Upper lobe of left lung (tissue), 6 donors: ENCODE results near the gene DIO3. TPM values are rescaled to one million over a fixed set of nuclear protein-coding genes. Genes with fewer than 3 reads are reported as not detected.

Experiments used
- ATAC-seq, 2 donors: fragments of 200-7000 bp; cut with Tn5 transposase; one replicate each; pipeline ENCODE4 v1.9.1; 2022; ENCODE audit warnings: mild to moderate bottlenecking in 2 of 2, moderate library complexity in 2 of 2; ENCODE audit not compliant: low FRiP score in 2 of 2
- DNase-seq, 2 donors: peaks; one replicate each; pipeline ENCODE4 v3.0.0-alpha.2; 2019 to 2020
- H3K27ac ChIP-seq, 4 donors: fragments of 200-600 bp; sonication (generic); one replicate each; pipeline ENCODE4 v1.5.1; 2016 to 2019
- H3K27me3 ChIP-seq, 4 donors: fragments of 200-600 bp; sonication (generic); one replicate each; pipeline ENCODE4 v1.5.1; 2017 to 2019
- H3K36me3 ChIP-seq, 4 donors: fragments of 200-600 bp; sonication (generic); one replicate each; pipeline ENCODE4 v1.5.1; 2016 to 2019
- H3K4me1 ChIP-seq, 4 donors: fragments of 200-600 bp; sonication (generic); one replicate each; pipeline ENCODE4 v1.5.1; 2018 to 2019
- H3K4me3 ChIP-seq, 4 donors: fragments of 200-600 bp; sonication (generic); one replicate each; pipeline ENCODE4 v1.5.1; 2017 to 2019; ENCODE audit warnings: mild to moderate bottlenecking in 2 of 4, moderate library complexity in 1 of 4
- H3K9me3 ChIP-seq, 4 donors: fragments of 200-600 bp; sonication (generic); one replicate each; pipeline ENCODE4 v1.5.1; 2018 to 2019
- EP300 ChIP-seq, 4 donors: sonication (generic); formaldehyde crosslinking; IDR thresholded peaks; one replicate each; pipeline ENCODE4 v1.5.1; 2017; ENCODE audit warnings: antibody characterized with exemption in 4 of 4, control low read depth in 2 of 4
- POLR2A ChIP-seq, 4 donors: fragments of 450-650 bp; IDR thresholded peaks; one replicate each; pipeline ENCODE4 v1.5.1; 2016 to 2017; ENCODE audit warnings: antibody characterized with exemption in 4 of 4, mild to moderate bottlenecking in 2 of 4
- POLR2AphosphoS5 ChIP-seq, 2 donors: sonication (generic); formaldehyde crosslinking; IDR thresholded peaks; one replicate each; pipeline ENCODE4 v1.5.1; 2017; ENCODE audit warnings: antibody characterized with exemption in 2 of 2
- WGBS, 2 donors: methylation state at CpG; one replicate each; pipeline ENCODE4 v1.1.5; 2017 to 2018; 5-methylcytosine and 5-hydroxymethylcytosine counted together
- total RNA-seq, 6 donors: library from RNA; depleted of rRNA in 4 of 6; stranded (reverse); fragments of >200 nt in 4 of 6; gene quantifications; one replicate each; pipeline versions ENCODE4 v1.1.0 to v1.2.1, GENCODE V29; 2016 to 2021
- TF ChIP-seq, protein P1 (sequence below), 6 experiments: fragments of 450-650 bp in 4 of 6; fragments of 200-600 bp in 2 of 6; sonication (generic) in 2 of 6; IDR thresholded peaks; one replicate each; pipeline ENCODE4 v1.5.1; 2016 to 2019; ENCODE audit warnings: antibody characterized with exemption in 6 of 6
- donor health status: DM: no; HTN: no; CAD: no; lungs with moderate emphysema.
- donor health status: DM: no; HTN: yes; CAD: no; lungs with severe emphysema.

DIO3 gene
- total RNA-seq, 6 donors from 2014 or later: 0.30 to 3.6 (median 1.9) TPM

GRCh38 chr14:101557811-101558738, 3.2 kb upstream of the DIO3 start:
- Histone ChIP-seq H3K27me3 (peaks cover 0 to 30% (median 18%) of the 10 kb centered on the region in 4 donors), H3K9me3 (peaks cover 13 to 22% (median 15%) of the 10 kb centered on the region in 4 donors), H3K27ac (no peak overlapping the region), H3K4me1 (peaks cover 0 to 20% (median 7%) of the 10 kb centered on the region in 4 donors), H3K36me3 (no peaks in the 10 kb centered on the region), H3K4me3 (peak overlapping the region in 3 of 4 donors; percentile 48 to 66 (median 50))
- TF ChIP-seq, protein P1, sequence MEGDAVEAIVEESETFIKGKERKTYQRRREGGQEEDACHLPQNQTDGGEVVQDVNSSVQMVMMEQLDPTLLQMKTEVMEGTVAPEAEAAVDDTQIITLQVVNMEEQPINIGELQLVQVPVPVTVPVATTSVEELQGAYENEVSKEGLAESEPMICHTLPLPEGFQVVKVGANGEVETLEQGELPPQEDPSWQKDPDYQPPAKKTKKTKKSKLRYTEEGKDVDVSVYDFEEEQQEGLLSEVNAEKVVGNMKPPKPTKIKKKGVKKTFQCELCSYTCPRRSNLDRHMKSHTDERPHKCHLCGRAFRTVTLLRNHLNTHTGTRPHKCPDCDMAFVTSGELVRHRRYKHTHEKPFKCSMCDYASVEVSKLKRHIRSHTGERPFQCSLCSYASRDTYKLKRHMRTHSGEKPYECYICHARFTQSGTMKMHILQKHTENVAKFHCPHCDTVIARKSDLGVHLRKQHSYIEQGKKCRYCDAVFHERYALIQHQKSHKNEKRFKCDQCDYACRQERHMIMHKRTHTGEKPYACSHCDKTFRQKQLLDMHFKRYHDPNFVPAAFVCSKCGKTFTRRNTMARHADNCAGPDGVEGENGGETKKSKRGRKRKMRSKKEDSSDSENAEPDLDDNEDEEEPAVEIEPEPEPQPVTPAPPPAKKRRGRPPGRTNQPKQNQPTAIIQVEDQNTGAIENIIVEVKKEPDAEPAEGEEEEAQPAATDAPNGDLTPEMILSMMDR (IDR thresholded peaks at IDR 0.05): peak in 4 of 6 experiments; percentile 6 to 32 (median 26)
- TF ChIP-seq POLR2A (IDR thresholded peaks at IDR 0.05): no peak
- ATAC-seq (no peak), DNase-seq (peak in 1 of 2 donors; percentile 58)
- WGBS, 2 donors: 85 to 87% methylated on average over 11 of the region's 11 CpGs

- Histone ChIP-seq H3K9me3 (peaks cover 13 to 22% (median 15%) of the 10 kb centered on the region in 4 donors), H3K4me3 (peak overlapping the region; percentile 6 to 66 (median 49)), H3K27me3 (peaks cover 0 to 36% (median 21%) of the 10 kb centered on the region in 4 donors), H3K27ac (peak overlapping the region in 3 of 4 donors; percentile 82 to 86 (median 83)), H3K36me3 (no peaks in the 10 kb centered on the region), H3K4me1 (peaks cover 0 to 24% (median 7%) of the 10 kb centered on the region in 4 donors)
- DNase-seq (no peak), ATAC-seq (no peak)
- 82 to 86% methylated on average over 1 of the region's 1 CpG for WGBS, 2 donors
- TF ChIP-seq EP300 (IDR thresholded peaks at IDR 0.05) (no peak), POLR2A (IDR thresholded peaks at IDR 0.05) (no peak), POLR2AphosphoS5 (IDR thresholded peaks at IDR 0.05) (no peak)
- TF ChIP-seq, protein P1 (IDR thresholded peaks at IDR 0.05): no peak
Measured at GRCh38 chr14:101558739-101559240, 2.5 kb upstream of the DIO3 start.

- peaks cover 13 to 22% (median 15%) of the 10 kb centered on the region in 4 donors for H3K9me3 ChIP-seq
Measured at GRCh38 chr14:101559250-101559623, 2.1 kb upstream of the DIO3 start.

DNA sequence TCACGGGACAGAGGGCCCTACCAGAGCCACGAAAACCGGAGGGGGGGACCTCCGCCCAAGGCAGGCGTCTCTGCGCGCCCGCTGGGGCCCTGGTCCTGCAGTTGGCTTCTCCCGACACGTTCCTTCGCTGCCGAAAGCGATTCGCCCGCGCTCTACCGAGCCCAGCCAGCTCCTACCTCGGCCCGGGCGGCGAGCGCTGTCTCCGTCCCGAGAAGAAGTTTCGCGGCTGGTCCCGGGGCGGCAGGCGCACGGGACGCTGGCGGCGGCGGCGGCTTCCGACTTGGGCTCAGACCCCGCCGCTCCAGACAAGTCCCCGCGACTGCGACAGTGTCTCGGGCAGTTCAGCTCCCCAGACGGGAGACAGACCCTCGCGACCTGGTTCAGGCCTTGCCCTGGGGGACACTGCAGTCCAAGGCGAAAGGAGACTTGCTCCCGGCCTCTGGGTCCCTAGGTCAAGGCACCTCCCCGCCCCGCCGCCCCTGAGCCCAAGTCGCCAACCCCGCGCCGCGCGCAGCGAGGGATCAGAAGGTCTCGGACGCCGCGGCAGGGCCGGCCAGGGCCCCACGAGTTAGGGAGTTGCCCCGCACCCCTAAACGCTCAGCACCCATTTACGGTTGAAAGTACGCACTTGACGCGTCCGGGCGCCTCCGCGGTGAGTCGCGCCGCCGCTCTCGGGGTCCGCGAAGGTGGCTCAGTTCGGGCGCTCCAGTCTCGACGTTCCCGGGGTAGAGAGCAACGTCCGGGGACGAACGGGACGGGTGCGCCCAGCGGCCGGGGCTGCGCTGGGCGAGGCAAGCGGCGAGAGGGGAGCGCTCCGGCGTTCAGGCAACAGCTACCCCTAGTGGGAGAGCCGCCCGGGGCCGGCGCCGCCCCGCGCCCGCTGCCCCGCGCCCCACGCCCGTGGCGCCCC, 1.4 kb upstream of the DIO3 start:
- WGBS, 2 donors: 3% methylated on average over 52 of the region's 113 CpGs; no CpG with 5 or more reads in 1 of the 2 donors
- peak overlapping the region; percentile 55 to 86 (median 82) for H3K27ac ChIP-seq

More at GRCh38 chr14:101559250-101559623, 2.1 kb upstream of the DIO3 start:
- Histone ChIP-seq H3K36me3 (no peaks in the 10 kb centered on the region), H3K4me1 (peaks cover 0 to 29% (median 7%) of the 10 kb centered on the region in 4 donors), H3K27ac (peak overlapping the region in 3 of 4 donors; percentile 82 to 86 (median 83)), H3K27me3 (peaks cover 0 to 41% (median 23%) of the 10 kb centered on the region in 4 donors), H3K4me3 (peak overlapping the region; percentile 6 to 66 (median 49))
- TF ChIP-seq POLR2A (IDR thresholded peaks at IDR 0.05) (no peak), EP300 (IDR thresholded peaks at IDR 0.05) (no peak), POLR2AphosphoS5 (IDR thresholded peaks at IDR 0.05) (no peak)
- TF ChIP-seq, protein P1 (IDR thresholded peaks at IDR 0.05): no peak
- 45 to 49% methylated on average over 5 to 9 of the region's 9 CpGs for WGBS, 2 donors
- DNase-seq (no peak), ATAC-seq (no peak)

More for the DNA sequence above, 1.4 kb upstream of the DIO3 start:
- DNase-seq: peak in 1 of 2 donors; percentile 88
- peak in 1 of 2 donors; percentile 73 for ATAC-seq
- Histone ChIP-seq H3K27me3 (peaks cover 0 to 44% (median 27%) of the 10 kb centered on the region in 4 donors), H3K9me3 (peaks cover 13 to 22% (median 15%) of the 10 kb centered on the region in 4 donors), H3K36me3 (no peaks in the 10 kb centered on the region), H3K4me1 (peaks cover 3 to 35% (median 10%) of the 10 kb centered on the region in 4 donors), H3K4me3 (peak overlapping the region; percentile 6 to 66 (median 49))
- TF ChIP-seq POLR2AphosphoS5 (IDR thresholded peaks at IDR 0.05) (no peak), POLR2A (IDR thresholded peaks at IDR 0.05) (no peak), EP300 (IDR thresholded peaks at IDR 0.05) (no peak)
- TF ChIP-seq, protein P1 (IDR thresholded peaks at IDR 0.05): peak in 5 of 6 experiments; percentile 27 to 48 (median 31)
